HCT116 (cell line): ENCODE data around the gene TRDMT1. TPM values are rescaled to one million over a fixed set of nuclear protein-coding genes. Genes with fewer than 3 reads are reported as not detected.

ENCODE experiments used
- ATAC-seq: fragments of 200-7000 bp; cut with Tn5 transposase; 2 replicates; pipeline ENCODE4 v1.9.1; 2020; ENCODE audit warnings: mild to moderate bottlenecking, moderate library complexity
- BruUV-seq: library from RNA; stranded (reverse); fragments of 400-500 nt; replicated peaks from 2 replicates; lab custom pipeline; 2021; lab: Mats Ljungman, UMichigan
- CTCF ChIA-PET: fragments of 300-600 bp; sonication (Branson Sonifier 250); formaldehyde crosslinking; loops from one replicate; lab custom pipeline; 2021; ENCODE audit warnings: antibody characterized with exemption; lab: Charles Lee
- POLR2A ChIA-PET: fragments of 300-600, 350-600 bp; sonication (Branson Sonifier 250); formaldehyde crosslinking; loops from one replicate; lab custom pipeline; 2021; ENCODE audit warnings: antibody characterized with exemption; lab: Charles Lee
- RAD21 ChIA-PET, 2 experiments: fragments of 300-600 bp; sonication (Branson Sonifier 250); formaldehyde crosslinking; loops; one replicate each; lab custom pipeline; 2023; ENCODE audit warnings: low total read pairs in 2 of 2; ENCODE audit not compliant: uncharacterized antibody in 2 of 2, unreplicated experiment in 2 of 2, low non-redundant PET in 1 of 2; lab: Charles Lee
- DNase-seq: peaks from one replicate; pipeline ENCODE4 v3.0.0-alpha.2; 2010; ENCODE audit warnings: low read depth, low spot score
- H2AFZ ChIP-seq: fragments of 200-600 bp; shearing (Covaris generic), sonication (generic); 2 replicates; pipeline ENCODE4 v1.6.1; 2017; ENCODE audit warnings: low read depth, mixed run types, mixed read lengths, antibody characterized with exemption, low read length; ENCODE audit not compliant: poor library complexity, severe bottlenecking
- H3K27ac ChIP-seq: 2 replicates; pipeline ENCODE4 v1.5.1; 2012; ENCODE audit warnings: low read depth, low read length
- H3K27me3 ChIP-seq: fragments of 200-600 bp; sonication (generic); 2 replicates; pipeline ENCODE4 v1.6.1; 2016; ENCODE audit warnings: mixed run types, low read length, mixed read lengths; ENCODE audit not compliant: insufficient read depth
- H3K36me3 ChIP-seq, 2 experiments: fragments of 200-500 bp in 1 of 2; fragments of 200-600 bp in 1 of 2; sonication (Bioruptor generic) in 1 of 2; sonication (generic) in 1 of 2; 2 replicates each; pipeline versions ENCODE4 v1.5.1 to v1.6.1; 2014 to 2016; ENCODE audit warnings: low read length in 2 of 2, inconsistent platforms in 1 of 2, mixed read lengths in 1 of 2, mixed run types in 1 of 2; ENCODE audit not compliant: insufficient read depth in 2 of 2, control insufficient read depth in 1 of 2
- H3K4me1 ChIP-seq, 2 experiments: fragments of 200-600 bp in 1 of 2; sonication (generic) in 1 of 2; 2 replicates each; pipeline versions ENCODE4 v1.5.1 to v1.6.1; 2012 to 2017; ENCODE audit warnings: low read length in 2 of 2, inconsistent platforms in 1 of 2, mild to moderate bottlenecking in 1 of 2, mixed read lengths in 1 of 2, mixed run types in 1 of 2, moderate library complexity in 1 of 2; ENCODE audit not compliant: insufficient read depth in 2 of 2, control insufficient read depth in 1 of 2
- H3K4me2 ChIP-seq: fragments of 200-600 bp; sonication (generic); 2 replicates; pipeline ENCODE4 v1.6.1; 2017; ENCODE audit warnings: mixed run types, low read length, mixed read lengths
- H3K4me3 ChIP-seq, 2 experiments: fragments of 200-600 bp in 1 of 2; sonication (generic) in 1 of 2; replicated peaks in 1 of 2; 2 replicates each; pipeline ENCODE4 v1.5.1; 2011 to 2016; ENCODE audit warnings: low read length in 2 of 2, control low read depth in 1 of 2, low read depth in 1 of 2, mild to moderate bottlenecking in 1 of 2, mixed read lengths in 1 of 2, mixed run types in 1 of 2
- H3K79me2 ChIP-seq: fragments of 200-600 bp; sonication (generic); 2 replicates; pipeline ENCODE4 v1.6.1; 2017; ENCODE audit warnings: mild to moderate bottlenecking, mixed run types, low read length, moderate library complexity, mixed read lengths; ENCODE audit not compliant: insufficient read depth
- H3K9ac ChIP-seq: fragments of 200-600 bp; sonication (generic); 2 replicates; pipeline ENCODE4 v1.6.1; 2016; ENCODE audit warnings: low read length, mixed read lengths
- H3K9me2 ChIP-seq: fragments of 200-600 bp; sonication (generic), shearing (Covaris generic); 2 replicates; pipeline ENCODE4 v1.6.1; 2017; ENCODE audit warnings: mixed run types, mild to moderate bottlenecking, moderate library complexity; ENCODE audit not compliant: insufficient read depth
- H3K9me3 ChIP-seq, 2 experiments: fragments of 200-500 bp in 1 of 2; fragments of 200-600 bp in 1 of 2; sonication (Bioruptor generic) in 1 of 2; sonication (generic) in 1 of 2; 2 replicates each; pipeline ENCODE4 v1.6.1; 2014 to 2017; ENCODE audit warnings: low read length in 2 of 2, mixed read lengths in 2 of 2, inconsistent platforms in 1 of 2, low read depth in 1 of 2, mild to moderate bottlenecking in 1 of 2, mixed run types in 1 of 2, moderate library complexity in 1 of 2; ENCODE audit not compliant: control insufficient read depth in 1 of 2, insufficient read depth in 1 of 2
- H4K20me1 ChIP-seq: fragments of 200-600 bp; sonication (generic), shearing (Covaris generic); 2 replicates; pipeline ENCODE4 v1.6.1; 2017; ENCODE audit warnings: mixed run types, mild to moderate bottlenecking, moderate library complexity; ENCODE audit not compliant: insufficient read depth
- ATF3 ChIP-seq: IDR thresholded peaks from 2 replicates; pipeline ENCODE4 v1.6.1; 2012
- CBX3 ChIP-seq: IDR thresholded peaks from 2 replicates; pipeline ENCODE4 v1.6.1; 2012; ENCODE audit warnings: low read depth
- EZH2phosphoT487 ChIP-seq: fragments of 200-600 bp; IDR thresholded peaks from 2 replicates; pipeline ENCODE4 v1.6.1; 2018; ENCODE audit warnings: antibody characterized with exemption, borderline replicate concordance
- JUND ChIP-seq: IDR thresholded peaks from 2 replicates; pipeline ENCODE4 v1.6.1; 2012
- MAX ChIP-seq: IDR thresholded peaks from 2 replicates; pipeline ENCODE4 v1.6.1; 2012
- POLR2AphosphoS5 ChIP-seq: IDR thresholded peaks from 2 replicates; pipeline ENCODE4 v1.6.1; 2011; ENCODE audit warnings: mild to moderate bottlenecking, low read depth, low read length, moderate library complexity
- SRF ChIP-seq: IDR thresholded peaks from 2 replicates; pipeline ENCODE4 v1.6.1; 2012; ENCODE audit warnings: low read depth
- TCF7L2 ChIP-seq: IDR thresholded peaks from 2 replicates; pipeline ENCODE4 v1.7.0; 2011; ENCODE audit warnings: borderline replicate concordance, inconsistent platforms; ENCODE audit not compliant: insufficient read depth, insufficient read length; ENCODE audit errors: extremely low read depth
- YY1 ChIP-seq: IDR thresholded peaks from 2 replicates; pipeline ENCODE4 v1.6.1; 2011; ENCODE audit warnings: low read length, low read depth, moderate library complexity, mild to moderate bottlenecking; ENCODE audit not compliant: insufficient replicate concordance; ENCODE audit errors: extremely low read depth
- ZFX ChIP-seq: fragments of 450-650 bp; IDR thresholded peaks from 2 replicates; pipeline ENCODE4 v1.6.1; 2017
- intact Hi-C: fragments of 100-400 bp; cut with micrococcal nuclease; formaldehyde crosslinking; loops from 2 replicates; pipeline ENCODE4 v1.10.0; 2022
- total RNA-seq: library from RNA; stranded (reverse); gene quantifications from one replicate; pipeline ENCODE4 v1.2.1, GENCODE V29; 2021; ENCODE audit not compliant: unreplicated experiment

TRDMT1 gene
- total RNA-seq, 1 experiment from 2014 or later, result 8.6 TPM

- TF ChIP-seq SRF, result no peak
- no peak for TF ChIP-seq TCF7L2
- no peak for TF ChIP-seq YY1
- Histone ChIP-seq H3K4me1 (peaks cover 9 to 16% of the 10 kb centered on the region in 2 experiments), H3K4me3 (no peak overlapping the region), H3K9me2 (no peaks in the 10 kb centered on the region), H4K20me1 (no peaks in the 10 kb centered on the region), H2AFZ (no peak overlapping the region), H3K27ac (no peak overlapping the region), H3K4me2 (no peak overlapping the region), H3K79me2 (no peaks in the 10 kb centered on the region), H3K36me3 (no peaks in the 10 kb centered on the region), H3K9me3 (no peaks in the 10 kb centered on the region), H3K27me3 (no peaks in the 10 kb centered on the region), H3K9ac (no peak overlapping the region)
- ATAC-seq, result no peak
- ChIA-PET POLR2A (interaction anchor here (1.0 kb wide), 1 partner anchor 318 kb away, joined by 3 read pairs; no protein-coding TSS in a partner anchor), RAD21 (no interaction called here), CTCF (no interaction called here)
- intact Hi-C loops, result no loop called here
- DNase-seq, result no peak
- BruUV-seq, result no TSS peak
Observed at GRCh38 chr10:17210361-17210760, 8.9 kb upstream of the TRDMT1 start.

- no peak overlapping the region for H3K4me2 ChIP-seq
- DNase-seq (no peak), ATAC-seq (no peak)
- CTCF ChIA-PET, result no interaction called here
- no peak overlapping the region for H3K27ac ChIP-seq
- BruUV-seq, result no TSS peak
- H3K9me2 ChIP-seq, result no peaks in the 10 kb centered on the region
- H3K4me1 ChIP-seq, result peaks cover 5 to 12% of the 10 kb centered on the region in 2 experiments; a peak in 3 of 4 replicates
- H3K9ac ChIP-seq, result no peak overlapping the region
- no peaks in the 10 kb centered on the region for H3K36me3 ChIP-seq
- H2AFZ ChIP-seq, result peak overlapping the region; percentile 67
- H3K27me3 ChIP-seq, result no peaks in the 10 kb centered on the region
- H4K20me1 ChIP-seq, result no peaks in the 10 kb centered on the region
- no peak for TF ChIP-seq JUND
- no peak for TF ChIP-seq EZH2phosphoT487
- TF ChIP-seq ZFX, result no peak
- no peak for TF ChIP-seq SRF
- no peak for TF ChIP-seq POLR2AphosphoS5
- no peak for TF ChIP-seq CBX3
- TF ChIP-seq MAX, result no peak
- TF ChIP-seq ATF3, result no peak
- no peak for TF ChIP-seq YY1
- TF ChIP-seq, all 23 proteins: peak for 0
- H3K79me2 ChIP-seq, result no peaks in the 10 kb centered on the region
- intact Hi-C loops, result no loop called here
- RAD21 ChIA-PET, result no interaction called here
- POLR2A ChIA-PET, result no interaction called here
- no peaks in the 10 kb centered on the region for H3K9me3 ChIP-seq
- H3K4me3 ChIP-seq, result no peak overlapping the region
Observed at GRCh38 chr10:17209881-17210280, 8.4 kb upstream of the TRDMT1 start.
